ENCODE measurements around the gene PIK3CB.
"Not testable (repeated sequence)": the region's sequence is repeated elsewhere in the genome, so short reads cannot be mapped to it uniquely, and the experiment has no call there.

PIK3CB gene

DNA sequence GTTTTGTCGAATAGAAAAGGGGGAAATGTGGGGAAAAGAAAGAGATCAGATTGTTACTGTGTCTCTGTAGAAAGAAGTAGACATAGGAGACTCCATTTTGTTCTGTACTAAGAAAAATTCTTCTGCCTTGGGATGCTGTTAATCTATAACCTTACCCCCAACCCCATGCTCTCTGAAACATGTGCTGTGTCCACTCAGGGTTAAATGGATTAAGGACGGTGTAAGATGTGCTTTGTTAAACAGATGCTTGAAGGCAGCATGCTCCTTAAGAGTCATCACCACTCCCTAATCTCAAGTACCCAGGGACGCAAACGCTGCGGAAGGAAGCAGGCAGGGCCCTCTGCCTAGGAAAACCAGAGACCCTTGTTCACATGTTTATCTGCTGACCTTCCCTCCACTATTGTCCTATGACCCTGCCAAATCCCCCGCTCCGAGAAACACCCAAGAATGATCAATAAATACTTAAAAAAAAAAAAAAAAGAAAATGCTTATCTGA lies 49.3 kb downstream of the PIK3CB start:
- WGBS, 2 experiments = 81 to 84% methylated on average over 4 to 5 of the region's 7 CpGs
- H3K27me3 ChIP-seq (ENCODE audit: control insufficient read depth, insufficient read depth, low read length, poor library complexity, severe bottlenecking); H3K27ac ChIP-seq (ENCODE audit: insufficient read depth, low read depth, low read length, poor library complexity, severe bottlenecking); H3K4me1 ChIP-seq (ENCODE audit: control insufficient read depth, insufficient read depth, low read length); H3K9me3 ChIP-seq (ENCODE audit: control insufficient read depth, low read length); H3K4me3 ChIP-seq (ENCODE audit: insufficient read depth, low read depth, low read length); H3K36me3 ChIP-seq (ENCODE audit: control insufficient read depth, insufficient read depth, low read length): not testable (repeated sequence)

DNA sequence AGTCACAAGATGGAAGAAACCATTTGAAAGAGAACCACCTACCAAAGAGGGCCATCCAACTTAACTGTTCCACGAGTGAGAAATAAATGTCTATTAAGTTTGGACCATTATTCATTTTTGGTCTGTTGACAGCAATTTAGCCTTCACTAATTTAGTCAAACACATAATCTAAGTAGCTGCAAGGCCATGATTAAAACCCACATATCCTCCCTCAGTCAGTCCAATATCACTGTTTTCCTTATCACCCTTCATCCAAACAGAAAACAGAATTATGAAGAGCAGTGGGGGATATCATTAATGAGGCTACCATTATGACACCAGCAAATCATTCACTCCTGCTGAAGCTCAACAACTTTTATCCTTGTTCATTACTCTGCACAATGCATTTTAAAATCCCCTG lies 52.0 kb downstream of the PIK3CB start:
- H3K27ac ChIP-seq (ENCODE audit: insufficient read depth, low read depth, low read length, poor library complexity, severe bottlenecking) = no peak overlapping the region
- H3K4me1 ChIP-seq (ENCODE audit: control insufficient read depth, insufficient read depth, low read length) = no peaks in the 10 kb centered on the region
- no peak overlapping the region for H3K4me3 ChIP-seq (ENCODE audit: insufficient read depth, low read depth, low read length)
- H3K9me3 ChIP-seq (ENCODE audit: control insufficient read depth, low read length) = no peaks in the 10 kb centered on the region
- 100% methylated on average over 1 of the region's 1 CpG; no CpG with 5 or more reads in 1 of the 2 experiments for WGBS, 2 experiments
- no peaks in the 10 kb centered on the region for H3K36me3 ChIP-seq (ENCODE audit: control insufficient read depth, insufficient read depth, low read length)
- no peaks in the 10 kb centered on the region for H3K27me3 ChIP-seq (ENCODE audit: control insufficient read depth, insufficient read depth, low read length, poor library complexity, severe bottlenecking)

DNA sequence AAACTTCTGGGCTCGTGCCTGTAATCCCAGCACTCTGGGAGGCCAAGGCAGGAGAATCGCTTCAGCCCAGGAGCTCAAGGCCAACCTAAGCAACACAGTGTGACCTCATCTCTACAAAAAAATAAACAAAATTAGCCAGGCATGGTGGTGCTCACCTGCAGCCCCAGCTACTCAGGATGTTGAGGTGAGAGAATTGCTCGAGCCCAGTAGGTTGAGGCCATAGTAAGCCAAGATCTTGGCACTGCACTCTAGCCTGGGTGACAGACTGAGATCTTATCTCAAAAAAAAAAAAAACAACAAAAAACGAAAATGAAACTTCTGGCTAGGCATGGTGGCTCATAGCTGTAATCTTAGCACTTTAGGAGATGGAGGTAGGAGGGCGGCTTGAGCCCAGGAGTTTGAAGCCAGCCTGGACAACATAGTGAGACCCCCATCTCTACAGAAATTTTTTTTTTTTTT lies 53.7 kb downstream of the PIK3CB start:
- no peaks in the 10 kb centered on the region for H3K36me3 ChIP-seq (ENCODE audit: control insufficient read depth, insufficient read depth, low read length)
- H3K4me3 ChIP-seq (ENCODE audit: insufficient read depth, low read depth, low read length) = no peak overlapping the region
- 96% methylated on average over 5 of the region's 5 CpGs for WGBS, 2 experiments
- no peaks in the 10 kb centered on the region for H3K4me1 ChIP-seq (ENCODE audit: control insufficient read depth, insufficient read depth, low read length)
- no peaks in the 10 kb centered on the region for H3K27me3 ChIP-seq (ENCODE audit: control insufficient read depth, insufficient read depth, low read length, poor library complexity, severe bottlenecking)
- no peak overlapping the region for H3K27ac ChIP-seq (ENCODE audit: insufficient read depth, low read depth, low read length, poor library complexity, severe bottlenecking)
- H3K9me3 ChIP-seq (ENCODE audit: control insufficient read depth, low read length) = no peaks in the 10 kb centered on the region

GRCh38 chr3:138778643-138779042 lies 56.1 kb downstream of the PIK3CB start:
- Histone ChIP-seq H3K4me1 (ENCODE audit: control insufficient read depth, insufficient read depth, low read length) (no peaks in the 10 kb centered on the region), H3K27ac (ENCODE audit: insufficient read depth, low read depth, low read length, poor library complexity, severe bottlenecking) (no peak overlapping the region), H3K36me3 (ENCODE audit: control insufficient read depth, insufficient read depth, low read length) (no peaks in the 10 kb centered on the region), H3K9me3 (ENCODE audit: control insufficient read depth, low read length) (no peaks in the 10 kb centered on the region), H3K27me3 (ENCODE audit: control insufficient read depth, insufficient read depth, low read length, poor library complexity, severe bottlenecking) (no peaks in the 10 kb centered on the region), H3K4me3 (ENCODE audit: insufficient read depth, low read depth, low read length) (no peak overlapping the region)
- 97 to 99% methylated on average over 2 of the region's 2 CpGs for WGBS, 2 experiments

DNA sequence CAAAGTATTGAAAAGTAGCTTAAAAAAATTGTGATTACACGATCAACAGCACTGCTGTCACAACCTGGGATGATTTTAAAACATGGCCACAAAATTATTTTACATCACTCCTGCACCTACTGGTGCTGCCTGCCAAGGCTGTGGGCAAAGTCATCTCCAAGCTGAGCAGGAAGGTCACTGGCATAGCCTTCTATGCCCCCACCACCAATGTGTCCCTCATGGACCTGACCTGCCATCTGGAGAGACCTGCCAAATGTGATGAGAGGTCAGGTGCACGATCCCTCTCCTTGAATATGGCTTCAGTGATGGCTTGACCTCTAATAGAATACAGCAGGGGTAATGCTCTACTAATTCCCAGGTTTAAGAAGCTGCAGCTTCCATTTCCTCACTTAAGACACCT lies 57.8 kb downstream of the PIK3CB start:
- Histone ChIP-seq H3K9me3 (ENCODE audit: control insufficient read depth, low read length) (no peaks in the 10 kb centered on the region), H3K36me3 (ENCODE audit: control insufficient read depth, insufficient read depth, low read length) (no peaks in the 10 kb centered on the region), H3K4me1 (ENCODE audit: control insufficient read depth, insufficient read depth, low read length) (no peaks in the 10 kb centered on the region), H3K27ac (ENCODE audit: insufficient read depth, low read depth, low read length, poor library complexity, severe bottlenecking) (no peak overlapping the region), H3K4me3 (ENCODE audit: insufficient read depth, low read depth, low read length) (no peak overlapping the region), H3K27me3 (ENCODE audit: control insufficient read depth, insufficient read depth, low read length, poor library complexity, severe bottlenecking) (no peaks in the 10 kb centered on the region)
- WGBS, 2 experiments = 88 to 93% methylated on average over 2 of the region's 2 CpGs

- H3K4me1 ChIP-seq (ENCODE audit: control insufficient read depth, insufficient read depth, low read length) = no peaks in the 10 kb centered on the region
- H3K36me3 ChIP-seq (ENCODE audit: control insufficient read depth, insufficient read depth, low read length) = no peaks in the 10 kb centered on the region
- no peak overlapping the region for H3K27ac ChIP-seq (ENCODE audit: insufficient read depth, low read depth, low read length, poor library complexity, severe bottlenecking)
- 92 to 95% methylated on average over 4 of the region's 4 CpGs for WGBS, 2 experiments
- no peak overlapping the region for H3K4me3 ChIP-seq (ENCODE audit: insufficient read depth, low read depth, low read length)
- H3K9me3 ChIP-seq (ENCODE audit: control insufficient read depth, low read length) = no peaks in the 10 kb centered on the region
- no peaks in the 10 kb centered on the region for H3K27me3 ChIP-seq (ENCODE audit: control insufficient read depth, insufficient read depth, low read length, poor library complexity, severe bottlenecking)
These were observed 59.5 kb downstream of the PIK3CB start for GRCh38 chr3:138775254-138775595.

- H3K4me3 ChIP-seq (ENCODE audit: insufficient read depth, low read depth, low read length) = no peak overlapping the region
- H3K27ac ChIP-seq (ENCODE audit: insufficient read depth, low read depth, low read length, poor library complexity, severe bottlenecking) = no peak overlapping the region
- no peaks in the 10 kb centered on the region for H3K9me3 ChIP-seq (ENCODE audit: control insufficient read depth, low read length)
- no peaks in the 10 kb centered on the region for H3K36me3 ChIP-seq (ENCODE audit: control insufficient read depth, insufficient read depth, low read length)
- no peaks in the 10 kb centered on the region for H3K4me1 ChIP-seq (ENCODE audit: control insufficient read depth, insufficient read depth, low read length)
- no peaks in the 10 kb centered on the region for H3K27me3 ChIP-seq (ENCODE audit: control insufficient read depth, insufficient read depth, low read length, poor library complexity, severe bottlenecking)
These were observed 60.0 kb downstream of the PIK3CB start for GRCh38 chr3:138774529-138775253.

GRCh38 chr3:138771585-138771984 lies 63.1 kb downstream of the PIK3CB start:
- WGBS, 2 experiments = 89 to 100% methylated on average over 2 of the region's 2 CpGs
- Histone ChIP-seq H3K4me1 (ENCODE audit: control insufficient read depth, insufficient read depth, low read length) (no peaks in the 10 kb centered on the region), H3K36me3 (ENCODE audit: control insufficient read depth, insufficient read depth, low read length) (peaks cover 11% of the 10 kb centered on the region), H3K27me3 (ENCODE audit: control insufficient read depth, insufficient read depth, low read length, poor library complexity, severe bottlenecking) (no peaks in the 10 kb centered on the region), H3K27ac (ENCODE audit: insufficient read depth, low read depth, low read length, poor library complexity, severe bottlenecking) (no peak overlapping the region), H3K9me3 (ENCODE audit: control insufficient read depth, low read length) (peaks cover 7% of the 10 kb centered on the region), H3K4me3 (ENCODE audit: insufficient read depth, low read depth, low read length) (no peak overlapping the region)

- peaks cover 7% of the 10 kb centered on the region for H3K9me3 ChIP-seq (ENCODE audit: control insufficient read depth, low read length)
- H3K4me3 ChIP-seq (ENCODE audit: insufficient read depth, low read depth, low read length) = no peak overlapping the region
- no peak overlapping the region for H3K27ac ChIP-seq (ENCODE audit: insufficient read depth, low read depth, low read length, poor library complexity, severe bottlenecking)
These were observed 65.1 kb downstream of the PIK3CB start for GRCh38 chr3:138769616-138770015.

DNA sequence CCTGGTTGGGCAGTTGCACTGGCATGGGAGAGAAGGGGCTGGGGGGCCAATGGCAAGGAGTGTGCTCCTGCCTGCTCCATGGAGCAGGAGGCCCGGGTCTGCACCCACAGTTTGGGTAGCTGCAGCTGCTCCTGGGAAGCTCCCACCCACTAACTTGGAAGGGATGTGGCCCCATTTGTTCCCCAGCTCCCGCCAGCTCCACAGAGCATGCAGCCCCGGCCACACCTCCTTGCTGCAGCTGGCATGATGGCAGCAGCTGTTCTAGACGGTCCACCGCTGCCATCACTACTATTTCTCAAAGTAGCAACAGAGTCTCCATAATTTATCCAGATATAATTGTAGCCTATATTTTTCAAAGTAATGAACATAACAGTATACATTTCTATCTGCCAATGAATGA lies 65.8 kb downstream of the PIK3CB start:
- Histone ChIP-seq H3K27ac (ENCODE audit: insufficient read depth, low read depth, low read length, poor library complexity, severe bottlenecking) (no peak overlapping the region), H3K27me3 (ENCODE audit: control insufficient read depth, insufficient read depth, low read length, poor library complexity, severe bottlenecking) (no peaks in the 10 kb centered on the region), H3K4me3 (ENCODE audit: insufficient read depth, low read depth, low read length) (no peak overlapping the region), H3K4me1 (ENCODE audit: control insufficient read depth, insufficient read depth, low read length) (no peaks in the 10 kb centered on the region), H3K36me3 (ENCODE audit: control insufficient read depth, insufficient read depth, low read length) (peaks cover 11% of the 10 kb centered on the region), H3K9me3 (ENCODE audit: control insufficient read depth, low read length) (peaks cover 7% of the 10 kb centered on the region)
- 94 to 96% methylated on average over 5 of the region's 5 CpGs for WGBS, 2 experiments

More at GRCh38 chr3:138769616-138770015, 65.1 kb downstream of the PIK3CB start:
- H3K4me1 ChIP-seq (ENCODE audit: control insufficient read depth, insufficient read depth, low read length) = no peaks in the 10 kb centered on the region
- H3K27me3 ChIP-seq (ENCODE audit: control insufficient read depth, insufficient read depth, low read length, poor library complexity, severe bottlenecking) = no peaks in the 10 kb centered on the region
- H3K36me3 ChIP-seq (ENCODE audit: control insufficient read depth, insufficient read depth, low read length) = peaks cover 11% of the 10 kb centered on the region
